GM13976 (cell line): ENCODE results near the gene PIGN.

Experiments
- DNase-seq: peaks from one replicate; pipeline ENCODE4 v3.0.0; 2012; ENCODE audit warnings: low spot score
- in situ Hi-C: fragments of 300-500 bp; cut with MboI; formaldehyde crosslinking; loops from one replicate; pipeline ENCODE4 v1.12.0; 2022; ENCODE audit warnings: low sequenced_read_pairs, mixed read lengths, inconsistent platforms; ENCODE audit not compliant: unreplicated experiment
- TF ChIP-seq, protein P1 (sequence below): IDR thresholded peaks from 2 replicates; pipeline ENCODE4 v1.5.1; 2012; ENCODE audit warnings: borderline replicate concordance, mild to moderate bottlenecking; ENCODE audit not compliant: insufficient read depth; ENCODE audit errors: extremely low read depth, missing control alignments, control extremely low read depth

Gene PIGN

DNA sequence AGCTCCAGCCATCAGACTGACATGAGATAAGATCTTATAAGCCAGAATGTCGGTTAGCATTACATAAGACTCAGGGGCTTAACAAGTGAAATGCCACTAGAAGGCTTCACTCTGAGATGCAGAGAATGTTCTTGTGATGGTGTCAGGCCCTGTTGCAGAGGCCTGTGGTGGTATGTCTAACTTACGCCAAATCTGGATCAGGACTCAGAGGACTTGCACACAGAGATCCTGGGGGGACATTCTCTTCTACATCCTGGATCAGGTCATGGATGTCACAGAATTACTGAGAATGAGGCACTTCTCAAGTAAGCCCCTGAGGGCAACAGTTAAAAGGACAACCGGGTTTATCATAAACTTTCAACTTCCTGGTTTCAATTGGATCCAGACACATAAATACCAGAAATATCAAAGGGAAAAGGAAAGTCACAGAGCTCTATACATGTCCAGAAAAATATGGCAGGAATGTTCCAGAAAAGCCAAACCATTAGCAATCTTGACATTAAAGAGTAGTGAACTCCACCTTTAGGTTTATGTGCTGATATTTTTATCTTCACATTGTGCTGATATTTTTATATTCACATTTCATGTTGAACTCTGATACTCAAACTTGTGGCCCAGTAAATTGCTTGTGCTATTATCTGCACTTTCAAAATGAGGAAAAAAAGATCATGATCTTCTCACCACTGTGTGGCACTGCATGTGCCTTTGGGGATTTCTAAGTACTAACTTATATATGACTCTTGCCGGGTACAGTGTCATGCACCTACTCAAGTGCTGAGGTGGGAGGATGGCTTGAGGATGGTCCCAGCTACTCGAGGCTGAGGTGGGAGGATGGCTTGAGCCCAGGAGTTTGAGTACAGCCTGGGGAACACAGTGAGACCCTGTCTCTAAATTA lies 156.5 kb downstream of the PIGN start:
- in situ Hi-C loops = no loop called here
- TF ChIP-seq, protein P1, sequence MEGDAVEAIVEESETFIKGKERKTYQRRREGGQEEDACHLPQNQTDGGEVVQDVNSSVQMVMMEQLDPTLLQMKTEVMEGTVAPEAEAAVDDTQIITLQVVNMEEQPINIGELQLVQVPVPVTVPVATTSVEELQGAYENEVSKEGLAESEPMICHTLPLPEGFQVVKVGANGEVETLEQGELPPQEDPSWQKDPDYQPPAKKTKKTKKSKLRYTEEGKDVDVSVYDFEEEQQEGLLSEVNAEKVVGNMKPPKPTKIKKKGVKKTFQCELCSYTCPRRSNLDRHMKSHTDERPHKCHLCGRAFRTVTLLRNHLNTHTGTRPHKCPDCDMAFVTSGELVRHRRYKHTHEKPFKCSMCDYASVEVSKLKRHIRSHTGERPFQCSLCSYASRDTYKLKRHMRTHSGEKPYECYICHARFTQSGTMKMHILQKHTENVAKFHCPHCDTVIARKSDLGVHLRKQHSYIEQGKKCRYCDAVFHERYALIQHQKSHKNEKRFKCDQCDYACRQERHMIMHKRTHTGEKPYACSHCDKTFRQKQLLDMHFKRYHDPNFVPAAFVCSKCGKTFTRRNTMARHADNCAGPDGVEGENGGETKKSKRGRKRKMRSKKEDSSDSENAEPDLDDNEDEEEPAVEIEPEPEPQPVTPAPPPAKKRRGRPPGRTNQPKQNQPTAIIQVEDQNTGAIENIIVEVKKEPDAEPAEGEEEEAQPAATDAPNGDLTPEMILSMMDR = no peak
- no peak for DNase-seq

DNA sequence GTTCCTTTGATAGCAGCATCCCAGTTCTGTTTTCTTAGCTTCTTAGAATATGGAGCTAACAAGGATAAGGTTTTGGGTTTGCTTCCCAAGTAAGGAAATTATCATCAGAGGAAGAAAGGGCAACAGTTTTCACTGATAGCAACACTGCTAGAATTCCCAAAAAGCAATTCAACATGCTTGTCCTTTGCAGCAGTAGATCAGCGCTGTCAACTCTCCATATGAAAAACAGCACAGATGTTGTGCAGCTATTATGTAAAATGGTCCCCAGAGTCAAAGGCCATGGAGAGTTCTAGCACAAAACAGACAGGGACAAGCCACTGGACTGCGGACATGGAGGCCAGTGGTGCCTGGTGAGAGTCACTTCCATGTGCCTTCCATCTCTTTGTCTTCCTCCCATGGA lies 158.1 kb downstream of the PIGN start:
- TF ChIP-seq, protein P1 = no peak
- in situ Hi-C loops = no loop called here
- no peak for DNase-seq

DNA sequence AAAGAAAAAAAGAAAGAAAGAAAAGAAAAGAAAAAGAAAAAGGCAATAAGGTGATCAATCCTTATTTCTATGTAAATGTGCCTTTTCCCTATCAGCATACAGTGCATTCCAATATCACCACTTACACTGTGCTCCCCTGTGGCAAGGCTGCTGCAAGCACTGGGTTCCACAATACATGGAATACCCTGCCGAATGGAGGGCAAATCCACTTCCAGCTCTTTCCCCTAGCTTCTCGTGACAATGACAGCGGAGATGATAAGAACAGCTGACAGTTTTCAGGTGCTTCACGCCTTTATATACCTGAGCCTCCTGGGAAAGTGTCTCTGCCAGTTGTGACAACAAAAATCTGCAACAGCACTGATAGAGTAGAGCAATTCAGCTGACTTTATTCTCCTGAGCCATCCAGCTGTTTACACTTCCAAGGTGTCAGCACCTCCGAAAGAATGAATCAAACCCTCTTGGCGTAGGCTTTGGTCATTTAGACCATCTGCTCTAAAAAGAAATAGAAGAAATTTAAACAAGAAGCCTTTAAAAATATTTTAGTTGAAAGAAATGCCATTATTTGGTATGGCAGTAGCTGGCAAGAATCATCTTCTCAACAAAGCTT lies 158.8 kb downstream of the PIGN start:
- in situ Hi-C loops = no loop called here
- DNase-seq = no peak
- TF ChIP-seq, protein P1 = no peak

DNA sequence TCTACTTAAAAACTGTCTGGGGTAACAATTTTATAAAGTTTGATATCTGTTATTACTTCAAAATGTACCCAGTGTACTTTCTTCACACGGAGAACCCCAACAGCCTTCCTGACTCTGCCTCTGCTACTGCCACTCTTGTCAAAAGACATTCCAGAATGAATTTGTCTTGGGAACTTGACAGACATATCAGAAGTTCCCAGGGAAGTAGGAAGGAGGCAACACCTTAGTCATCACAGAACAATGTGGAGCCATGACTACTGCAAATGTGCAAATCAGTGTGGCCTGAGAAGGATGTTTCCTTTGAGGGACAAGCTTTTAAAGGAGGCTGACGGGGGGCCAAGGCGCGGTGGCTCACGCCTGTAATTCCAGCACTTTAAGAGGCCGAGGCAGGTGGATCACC lies 160.3 kb downstream of the PIGN start:
- DNase-seq = no peak
- in situ Hi-C loops = no loop called here
- TF ChIP-seq, protein P1 = no peak

DNA sequence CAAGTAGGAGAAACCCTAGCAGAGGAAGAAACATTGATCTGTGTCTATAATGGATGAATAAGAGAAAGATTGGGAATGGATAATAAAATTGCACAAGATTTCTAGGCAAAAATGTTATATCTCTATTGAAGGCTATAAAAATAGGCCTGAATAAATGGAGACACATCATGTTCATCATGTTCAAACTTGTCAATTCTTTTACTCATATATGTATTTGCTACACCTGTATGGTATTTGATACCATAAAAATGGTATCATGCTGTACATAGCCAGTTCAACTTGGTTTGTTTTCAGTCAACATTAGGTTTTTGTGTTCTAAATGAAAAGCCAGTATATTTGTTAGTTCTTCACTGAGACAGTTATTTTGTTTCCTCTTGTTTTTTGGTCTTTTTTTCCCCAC lies 161.9 kb downstream of the PIGN start:
- in situ Hi-C loops = no loop called here
- no peak for DNase-seq
- TF ChIP-seq, protein P1 = no peak

DNA sequence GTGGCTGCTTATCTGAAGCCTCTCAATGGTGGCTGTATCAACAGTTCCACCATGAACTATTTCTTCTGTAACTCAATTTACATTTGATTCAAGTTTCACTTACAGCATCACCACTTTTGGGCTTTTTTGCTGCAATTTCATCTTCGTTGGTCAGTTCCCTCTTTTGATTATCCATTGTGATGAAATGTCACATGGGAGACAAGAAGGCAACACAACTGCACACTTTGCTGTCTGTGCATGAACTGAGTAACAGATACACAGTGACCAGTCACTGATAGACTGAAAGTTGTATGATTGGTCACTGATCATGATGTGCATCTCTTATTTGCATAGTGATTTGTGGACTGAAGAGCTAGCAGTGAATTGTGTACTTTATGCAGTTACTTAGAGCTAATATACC lies 163.3 kb downstream of the PIGN start:
- in situ Hi-C loops = no loop called here
- DNase-seq = no peak
- TF ChIP-seq, protein P1 = no peak
